GM19043 (cell line): Measurements from ENCODE around the gene FPR3.

ENCODE experiments used
- ATAC-seq: cut with Tn5 transposase; IDR thresholded peaks from one replicate; pipeline ENCODE4 v1.9.1; 2021; ENCODE audit warnings: low read depth; ENCODE audit not compliant: unreplicated experiment

The FPR3 gene

GRCh38 chr19:51781999-51782398 lies 13.0 kb upstream of the FPR3 start:
- no peak for ATAC-seq

- no peak for ATAC-seq
Measured at GRCh38 chr19:51783372-51783771, 11.6 kb upstream of the FPR3 start.

GRCh38 chr19:51784109-51784785 lies 10.7 kb upstream of the FPR3 start:
- ATAC-seq: no peak

GRCh38 chr19:51784922-51785690 lies 9.9 kb upstream of the FPR3 start:
- ATAC-seq: no peak

GRCh38 chr19:51786646-51787494 lies 8.1 kb upstream of the FPR3 start:
- no peak for ATAC-seq

- no peak for ATAC-seq
Measured at GRCh38 chr19:51788029-51788428, 6.9 kb upstream of the FPR3 start.

GRCh38 chr19:51789061-51789795 lies 5.7 kb upstream of the FPR3 start:
- no peak for ATAC-seq

GRCh38 chr19:51792932-51793331 lies 2.0 kb upstream of the FPR3 start:
- ATAC-seq: no peak

- no peak for ATAC-seq
Measured at GRCh38 chr19:51793994-51794393, 963 bp upstream of the FPR3 start.

- ATAC-seq: no peak
Measured at GRCh38 chr19:51796195-51796679, 1.3 kb downstream of the FPR3 start.

GRCh38 chr19:51797480-51797879 lies 2.5 kb downstream of the FPR3 start:
- no peak for ATAC-seq

- no peak for ATAC-seq
Measured at GRCh38 chr19:51798062-51798461, 3.1 kb downstream of the FPR3 start.

GRCh38 chr19:51799034-51799773 lies 4.2 kb downstream of the FPR3 start:
- no peak for ATAC-seq

- no peak for ATAC-seq
Measured at GRCh38 chr19:51799774-51800472, 5.0 kb downstream of the FPR3 start.

GRCh38 chr19:51800473-51801244 lies 5.7 kb downstream of the FPR3 start:
- ATAC-seq: no peak

- ATAC-seq: no peak
Measured at GRCh38 chr19:51802775-51803174, 7.8 kb downstream of the FPR3 start.

- ATAC-seq: no peak
Measured at GRCh38 chr19:51803519-51803918, 8.6 kb downstream of the FPR3 start.

- no peak for ATAC-seq
Measured at GRCh38 chr19:51803967-51804366, 9.0 kb downstream of the FPR3 start.
